Neural cell (in vitro differentiated cells): ENCODE results near the gene FBXO38. TPM values are rescaled to one million over a fixed set of nuclear protein-coding genes. Genes with fewer than 3 reads are reported as not detected.

Source experiments
- H2AFZ ChIP-seq: fragments of 200-600, 300-800 bp; sonication (generic), shearing (Covaris generic); 2 replicates; pipeline ENCODE4 v1.6.0; 2014; ENCODE audit warnings: low read depth, mild to moderate bottlenecking, antibody characterized with exemption, low read length, moderate library complexity
- H3F3A ChIP-seq: fragments of 200-600 bp; shearing (Covaris generic); 2 replicates; pipeline ENCODE4 v1.6.1; 2016; ENCODE audit warnings: mild to moderate bottlenecking, moderate library complexity, mixed read lengths, antibody characterized with exemption, low read length; ENCODE audit not compliant: insufficient read depth, poor library complexity, severe bottlenecking
- H3K27ac ChIP-seq: fragments of 200-600, 300-800 bp; sonication (generic), shearing (Covaris generic); 2 replicates; pipeline ENCODE4 v1.5.1; 2014; ENCODE audit warnings: mild to moderate bottlenecking, low read length, moderate library complexity
- H3K27me3 ChIP-seq: fragments of 300-800, 200-600 bp; sonication (generic), shearing (Covaris generic); 2 replicates; pipeline ENCODE4 v1.6.0; 2014; ENCODE audit warnings: mild to moderate bottlenecking, low read depth, low read length, moderate library complexity; ENCODE audit not compliant: insufficient read depth
- H3K36me3 ChIP-seq: fragments of 300-800, 200-600 bp; sonication (generic), shearing (Covaris generic); 2 replicates; pipeline ENCODE4 v1.5.1; 2014; ENCODE audit warnings: mild to moderate bottlenecking, antibody characterized with exemption, low read length, moderate library complexity; ENCODE audit not compliant: insufficient read depth
- H3K4me2 ChIP-seq: fragments of 300-800, 200-600 bp; sonication (generic), shearing (Covaris generic); 2 replicates; pipeline ENCODE4 v1.6.0; 2014; ENCODE audit warnings: mild to moderate bottlenecking, low read length
- H3K4me3 ChIP-seq: fragments of 300-800, 200-600 bp; sonication (generic), shearing (Covaris generic); 2 replicates; pipeline ENCODE4 v1.5.1; 2014; ENCODE audit warnings: mild to moderate bottlenecking, low read length, moderate library complexity
- H3K79me2 ChIP-seq: fragments of 200-600 bp; shearing (Covaris generic); replicated peaks from 2 replicates; pipeline ENCODE4 v1.6.0; 2014; ENCODE audit warnings: mild to moderate bottlenecking, low read length, moderate library complexity; ENCODE audit not compliant: insufficient read depth
- H3K9ac ChIP-seq: fragments of 300-800, 200-600 bp; sonication (generic), shearing (Covaris generic); 2 replicates; pipeline ENCODE4 v1.6.1; 2016; ENCODE audit warnings: mild to moderate bottlenecking, low read length, mixed read lengths
- H3K9me2 ChIP-seq: fragments of 200-600 bp; shearing (Covaris generic); 2 replicates; pipeline ENCODE4 v1.6.1; 2016; ENCODE audit warnings: mild to moderate bottlenecking, low read length, mixed read lengths; ENCODE audit not compliant: insufficient read depth
- H3K9me3 ChIP-seq: fragments of 200-600, 300-800 bp; sonication (generic), shearing (Covaris generic); 2 replicates; pipeline ENCODE4 v1.6.1; 2016; ENCODE audit warnings: mild to moderate bottlenecking, mixed run types, low read length, moderate library complexity, mixed read lengths
- H4K20me1 ChIP-seq: fragments of 200-600 bp; shearing (Covaris generic); 2 replicates; pipeline ENCODE4 v1.6.1; 2016; ENCODE audit warnings: mild to moderate bottlenecking, mixed run types; ENCODE audit not compliant: insufficient read depth
- EP300 ChIP-seq: fragments of 450-650 bp; conservative IDR thresholded peaks from 2 replicates; pipeline ENCODE4 v1.6.1; 2014; ENCODE audit warnings: antibody characterized with exemption, mild to moderate bottlenecking, moderate library complexity; ENCODE audit not compliant: poor library complexity, severe bottlenecking
- EZH2 ChIP-seq: fragments of 200-600, 300-800 bp; shearing (Covaris generic), sonication (generic); IDR thresholded peaks from 2 replicates; pipeline ENCODE4 v1.6.1; 2014; ENCODE audit warnings: antibody characterized with exemption, low read length, borderline replicate concordance, mild to moderate bottlenecking; ENCODE audit not compliant: insufficient read depth, poor library complexity, severe bottlenecking
- MXI1 ChIP-seq: fragments of 450-650 bp; conservative IDR thresholded peaks from 2 replicates; pipeline ENCODE4 v1.6.1; 2014; ENCODE audit warnings: antibody characterized with exemption, mild to moderate bottlenecking; ENCODE audit not compliant: poor library complexity, severe bottlenecking
- POLR2AphosphoS5 ChIP-seq: IDR thresholded peaks from 2 replicates; pipeline ENCODE4 v1.6.1; 2012
- RAD21 ChIP-seq: fragments of 450-650 bp; conservative IDR thresholded peaks from 2 replicates; pipeline ENCODE4 v1.6.1; 2014; ENCODE audit warnings: antibody characterized with exemption, mild to moderate bottlenecking, moderate library complexity
- SMC3 ChIP-seq: fragments of 450-650 bp; conservative IDR thresholded peaks from 2 replicates; pipeline ENCODE4 v1.6.1; 2014; ENCODE audit warnings: antibody characterized with exemption, mild to moderate bottlenecking, moderate library complexity; ENCODE audit not compliant: poor library complexity
- TAF1 ChIP-seq: IDR thresholded peaks from 2 replicates; pipeline ENCODE4 v1.6.1; 2012; ENCODE audit warnings: low read depth
- polyA plus RNA-seq: library from polyadenylated mRNA; depleted of rRNA; stranded (reverse); fragments of >200 nt; gene quantifications from 2 replicates; pipeline ENCODE4 v1.2.3, GENCODE V29; 2014
- TF ChIP-seq, protein P1 (sequence below): IDR thresholded peaks from 2 replicates; pipeline ENCODE4 v1.6.1; 2012; ENCODE audit warnings: borderline replicate concordance
- TF ChIP-seq, protein P2 (sequence below): fragments of 450-650 bp; IDR thresholded peaks from 2 replicates; pipeline ENCODE4 v1.5.1; 2014; ENCODE audit warnings: antibody characterized with exemption, mild to moderate bottlenecking, moderate library complexity; ENCODE audit not compliant: poor library complexity, severe bottlenecking

The FBXO38 gene
- polyA plus RNA-seq, 1 donor from 2014 or later: 69.1 TPM

GRCh38 chr5:148443998-148444397 is 60.2 kb downstream of the FBXO38 start:
- TF ChIP-seq, protein P1, sequence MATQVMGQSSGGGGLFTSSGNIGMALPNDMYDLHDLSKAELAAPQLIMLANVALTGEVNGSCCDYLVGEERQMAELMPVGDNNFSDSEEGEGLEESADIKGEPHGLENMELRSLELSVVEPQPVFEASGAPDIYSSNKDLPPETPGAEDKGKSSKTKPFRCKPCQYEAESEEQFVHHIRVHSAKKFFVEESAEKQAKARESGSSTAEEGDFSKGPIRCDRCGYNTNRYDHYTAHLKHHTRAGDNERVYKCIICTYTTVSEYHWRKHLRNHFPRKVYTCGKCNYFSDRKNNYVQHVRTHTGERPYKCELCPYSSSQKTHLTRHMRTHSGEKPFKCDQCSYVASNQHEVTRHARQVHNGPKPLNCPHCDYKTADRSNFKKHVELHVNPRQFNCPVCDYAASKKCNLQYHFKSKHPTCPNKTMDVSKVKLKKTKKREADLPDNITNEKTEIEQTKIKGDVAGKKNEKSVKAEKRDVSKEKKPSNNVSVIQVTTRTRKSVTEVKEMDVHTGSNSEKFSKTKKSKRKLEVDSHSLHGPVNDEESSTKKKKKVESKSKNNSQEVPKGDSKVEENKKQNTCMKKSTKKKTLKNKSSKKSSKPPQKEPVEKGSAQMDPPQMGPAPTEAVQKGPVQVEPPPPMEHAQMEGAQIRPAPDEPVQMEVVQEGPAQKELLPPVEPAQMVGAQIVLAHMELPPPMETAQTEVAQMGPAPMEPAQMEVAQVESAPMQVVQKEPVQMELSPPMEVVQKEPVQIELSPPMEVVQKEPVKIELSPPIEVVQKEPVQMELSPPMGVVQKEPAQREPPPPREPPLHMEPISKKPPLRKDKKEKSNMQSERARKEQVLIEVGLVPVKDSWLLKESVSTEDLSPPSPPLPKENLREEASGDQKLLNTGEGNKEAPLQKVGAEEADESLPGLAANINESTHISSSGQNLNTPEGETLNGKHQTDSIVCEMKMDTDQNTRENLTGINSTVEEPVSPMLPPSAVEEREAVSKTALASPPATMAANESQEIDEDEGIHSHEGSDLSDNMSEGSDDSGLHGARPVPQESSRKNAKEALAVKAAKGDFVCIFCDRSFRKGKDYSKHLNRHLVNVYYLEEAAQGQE: no peak
- TF ChIP-seq RAD21 (peak; percentile 91), MXI1 (no peak), SMC3 (peak; percentile 98)
- TF ChIP-seq, protein P2, sequence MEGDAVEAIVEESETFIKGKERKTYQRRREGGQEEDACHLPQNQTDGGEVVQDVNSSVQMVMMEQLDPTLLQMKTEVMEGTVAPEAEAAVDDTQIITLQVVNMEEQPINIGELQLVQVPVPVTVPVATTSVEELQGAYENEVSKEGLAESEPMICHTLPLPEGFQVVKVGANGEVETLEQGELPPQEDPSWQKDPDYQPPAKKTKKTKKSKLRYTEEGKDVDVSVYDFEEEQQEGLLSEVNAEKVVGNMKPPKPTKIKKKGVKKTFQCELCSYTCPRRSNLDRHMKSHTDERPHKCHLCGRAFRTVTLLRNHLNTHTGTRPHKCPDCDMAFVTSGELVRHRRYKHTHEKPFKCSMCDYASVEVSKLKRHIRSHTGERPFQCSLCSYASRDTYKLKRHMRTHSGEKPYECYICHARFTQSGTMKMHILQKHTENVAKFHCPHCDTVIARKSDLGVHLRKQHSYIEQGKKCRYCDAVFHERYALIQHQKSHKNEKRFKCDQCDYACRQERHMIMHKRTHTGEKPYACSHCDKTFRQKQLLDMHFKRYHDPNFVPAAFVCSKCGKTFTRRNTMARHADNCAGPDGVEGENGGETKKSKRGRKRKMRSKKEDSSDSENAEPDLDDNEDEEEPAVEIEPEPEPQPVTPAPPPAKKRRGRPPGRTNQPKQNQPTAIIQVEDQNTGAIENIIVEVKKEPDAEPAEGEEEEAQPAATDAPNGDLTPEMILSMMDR: peak; percentile 88
- Histone ChIP-seq H3K79me2 (no peaks in the 10 kb centered on the region), H3K9ac (no peak overlapping the region), H3K9me3 (no peaks in the 10 kb centered on the region), H3K27ac (no peak overlapping the region), H3K4me3 (no peak overlapping the region), H3K36me3 (no peaks in the 10 kb centered on the region), H3K27me3 (no peaks in the 10 kb centered on the region), H3K9me2 (no peaks in the 10 kb centered on the region), H4K20me1 (no peaks in the 10 kb centered on the region), H2AFZ (no peak overlapping the region), H3F3A (no peaks in the 10 kb centered on the region), H3K4me2 (no peak overlapping the region)

DNA sequence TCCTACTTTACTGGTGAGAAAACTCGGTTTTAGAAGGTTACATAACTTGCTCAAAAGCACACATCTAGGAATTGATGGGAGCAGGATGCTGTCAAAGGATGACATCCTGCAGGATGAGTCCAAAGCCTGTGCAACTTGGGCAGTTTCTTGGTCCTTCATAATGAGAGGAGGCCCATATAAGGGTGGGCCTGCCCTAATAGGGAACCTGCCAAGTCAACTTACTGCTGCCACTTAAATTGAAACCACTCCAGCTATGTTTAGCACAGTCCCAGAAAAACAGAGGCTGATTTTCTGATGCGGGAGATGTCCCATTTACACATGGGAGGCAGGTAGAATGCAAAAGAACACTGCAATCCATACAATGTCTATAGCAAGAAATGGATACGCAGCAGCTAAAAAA is 61.8 kb downstream of the FBXO38 start:
- no peak for TF ChIP-seq TAF1
- TF ChIP-seq MXI1: no peak
- TF ChIP-seq POLR2AphosphoS5: no peak
- TF ChIP-seq RAD21: no peak
- TF ChIP-seq EP300: no peak
- no peak for TF ChIP-seq EZH2
- TF ChIP-seq, protein P2: no peak
- TF ChIP-seq SMC3: no peak
- TF ChIP-seq, protein P1: no peak

More for the DNA sequence above, 61.8 kb downstream of the FBXO38 start:
- H3K79me2 ChIP-seq: no peaks in the 10 kb centered on the region
- no peaks in the 10 kb centered on the region for H3K9me3 ChIP-seq
- H3K4me2 ChIP-seq: no peak overlapping the region
- H3K4me3 ChIP-seq: no peak overlapping the region
- H3K27ac ChIP-seq: no peak overlapping the region
- no peaks in the 10 kb centered on the region for H3K9me2 ChIP-seq
- H4K20me1 ChIP-seq: no peaks in the 10 kb centered on the region
- H3K9ac ChIP-seq: no peak overlapping the region
- H3K36me3 ChIP-seq: no peaks in the 10 kb centered on the region
- H3K27me3 ChIP-seq: no peaks in the 10 kb centered on the region
- H3F3A ChIP-seq: no peaks in the 10 kb centered on the region
- H2AFZ ChIP-seq: no peak overlapping the region
